ENCODE data around the gene GNB1. TPM values are rescaled to one million over a fixed set of nuclear protein-coding genes. Genes with fewer than 3 reads are reported as not detected.
"Not testable (repeated sequence)": the region's sequence is repeated elsewhere in the genome, so short reads cannot be mapped to it uniquely, and the experiment has no call there.

GNB1 gene
- total RNA-seq, 1 experiment from 2014 or later: 58.1 TPM

GRCh38 chr1:1763657-1764621, 126.9 kb downstream of the GNB1 start:
- DNase-seq (ENCODE audit: low spot score): no peak

GRCh38 chr1:1761504-1762376, 129.1 kb downstream of the GNB1 start:
- DNase-seq (ENCODE audit: low spot score): no peak

- DNase-seq (ENCODE audit: low spot score): no peak
These were observed 130.2 kb downstream of the GNB1 start for GRCh38 chr1:1760715-1761114.

- no peak for DNase-seq (ENCODE audit: low spot score)
These were observed 130.6 kb downstream of the GNB1 start for GRCh38 chr1:1760345-1760650.

- peak; percentile 37 for DNase-seq (ENCODE audit: low spot score)
These were observed 131.2 kb downstream of the GNB1 start for GRCh38 chr1:1759456-1760344.

- DNase-seq (ENCODE audit: low spot score): peak; percentile 94
These were observed 132.0 kb downstream of the GNB1 start for GRCh38 chr1:1758692-1759455.

- no peak for DNase-seq (ENCODE audit: low spot score)
These were observed 132.7 kb downstream of the GNB1 start for GRCh38 chr1:1758059-1758621.

GRCh38 chr1:1757422-1758058, 133.3 kb downstream of the GNB1 start:
- DNase-seq (ENCODE audit: low spot score): no peak

- DNase-seq (ENCODE audit: low spot score): no peak
These were observed 134.0 kb downstream of the GNB1 start for GRCh38 chr1:1756661-1757421.

- DNase-seq (ENCODE audit: low spot score): no peak
These were observed 135.0 kb downstream of the GNB1 start for GRCh38 chr1:1755852-1756251.

- DNase-seq (ENCODE audit: low spot score): no peak
These were observed 135.5 kb downstream of the GNB1 start for GRCh38 chr1:1755426-1755825.

- DNase-seq (ENCODE audit: low spot score): no peak
These were observed 136.7 kb downstream of the GNB1 start for GRCh38 chr1:1754051-1754815.

- DNase-seq (ENCODE audit: low spot score): no peak
These were observed 137.3 kb downstream of the GNB1 start for GRCh38 chr1:1753607-1754005.

- no peak for DNase-seq (ENCODE audit: low spot score)
These were observed 138.0 kb downstream of the GNB1 start for GRCh38 chr1:1752636-1753606.

- DNase-seq (ENCODE audit: low spot score): no peak
These were observed 138.7 kb downstream of the GNB1 start for GRCh38 chr1:1752190-1752589.

- DNase-seq (ENCODE audit: low spot score): not testable (repeated sequence)
These were observed 140.9 kb downstream of the GNB1 start for GRCh38 chr1:1749941-1750340.

- DNase-seq (ENCODE audit: low spot score): no peak
These were observed 142.1 kb downstream of the GNB1 start for GRCh38 chr1:1748686-1749321.

Data from HT-29 (cell line).